ENCODE results near the gene RC3H2. TPM values are rescaled to one million over a fixed set of nuclear protein-coding genes. Genes with fewer than 3 reads are reported as not detected.

Gene RC3H2
- total and polyA plus RNA-seq, 2 of the 13 experiments (the other 11 are each of a cell fraction or from before 2014, with no cell fraction given): 21.0 to 36.4 TPM

GRCh38 chr9:122904823-122905710 is at the start of gene RC3H2 (continued):
- 0 out of 2 replicates have a peak, but pooled peaks have one; percentile 78 for TF ChIP-seq PCBP1 (IDR thresholded peaks at IDR 0.05; ENCODE audit: borderline replicate concordance, low read depth, low read length)
- TF ChIP-seq RELA (CRISPR knock-in tag; IDR thresholded peaks at IDR 0.05): no peak
- no peak for TF ChIP-seq TCF12 (IDR thresholded peaks at IDR 0.05)
- 0 out of 2 replicates have a peak, but pooled peaks have one; percentile 45 for TF ChIP-seq TCF12 (CRISPR knock-in tag; IDR thresholded peaks at IDR 0.05)
- no peak; the same call in 1 of the 2 replicates for TF ChIP-seq E2F5 (CRISPR knock-in tag; conservative IDR thresholded peaks at IDR 0.05)
- no peak for TF ChIP-seq ZFP1 (CRISPR knock-in tag; IDR thresholded peaks at IDR 0.05)
- TF ChIP-seq MIXL1 (CRISPR knock-in tag; IDR thresholded peaks at IDR 0.05): peak; percentile 33; the same call in 1 of the 2 replicates
- no peak for TF ChIP-seq ZNF414 (CRISPR knock-in tag; IDR thresholded peaks at IDR 0.05)
- peak; percentile 67; the same call in 1 of the 2 replicates for TF ChIP-seq ZNF674 (CRISPR knock-in tag; IDR thresholded peaks at IDR 0.05; ENCODE audit: low read depth)
- TF ChIP-seq ZSCAN5A (CRISPR knock-in tag; IDR thresholded peaks at IDR 0.05; ENCODE audit: borderline replicate concordance): no peak
- no peak for TF ChIP-seq NAIF1 (CRISPR knock-in tag; IDR thresholded peaks at IDR 0.05; ENCODE audit: borderline replicate concordance)
- peak; percentile 72; the same call in 1 of the 2 replicates for TF ChIP-seq FOXK1 (CRISPR knock-in tag; IDR thresholded peaks at IDR 0.05; ENCODE audit: borderline replicate concordance, low read depth)
- no peak for TF ChIP-seq ZNF660 (CRISPR knock-in tag; IDR thresholded peaks at IDR 0.05; ENCODE audit: borderline replicate concordance, low read depth)
- TF ChIP-seq SRSF4 (IDR thresholded peaks at IDR 0.05; ENCODE audit: low read depth, low read length, poor library complexity, severe bottlenecking): no peak
- TF ChIP-seq JDP2 (CRISPR knock-in tag; IDR thresholded peaks at IDR 0.05; ENCODE audit: borderline replicate concordance): no peak
- TF ChIP-seq ZNF335 (CRISPR knock-in tag; IDR thresholded peaks at IDR 0.05): no peak
- no peak for TF ChIP-seq KAT2B (IDR thresholded peaks at IDR 0.05; ENCODE audit: borderline replicate concordance, low read depth, low read length)
- no peak for TF ChIP-seq ZNF562 (CRISPR knock-in tag; IDR thresholded peaks at IDR 0.05; ENCODE audit: borderline replicate concordance)
- TF ChIP-seq FOXK2 (IDR thresholded peaks at IDR 0.05): 0 out of 2 replicates have a peak, but pooled peaks have one; percentile 40
- no peak for TF ChIP-seq ZKSCAN5 (CRISPR knock-in tag; IDR thresholded peaks at IDR 0.05)
- TF ChIP-seq ZNF121 (CRISPR knock-in tag; IDR thresholded peaks at IDR 0.05): no peak
- TF ChIP-seq ZNF256 (CRISPR knock-in tag; conservative IDR thresholded peaks at IDR 0.05): no peak
- TF ChIP-seq LCORL (IDR thresholded peaks at IDR 0.05): peak; percentile 59
- TF ChIP-seq LCORL (CRISPR knock-in tag; IDR thresholded peaks at IDR 0.05): peak; percentile 75
- TF ChIP-seq CBFB (CRISPR knock-in tag; IDR thresholded peaks at IDR 0.05): no peak; the same call in 1 of the 2 replicates
- TF ChIP-seq CHD4 (IDR thresholded peaks at IDR 0.05; ENCODE audit: borderline replicate concordance, low read length): no peak
- no peak for TF ChIP-seq TP53 (CRISPR knock-in tag; conservative IDR thresholded peaks at IDR 0.05)
- TF ChIP-seq AGO1 (IDR thresholded peaks at IDR 0.05; ENCODE audit: low read depth, low read length, poor library complexity, severe bottlenecking): peak; percentile 50
